Tibial artery (tissue), 4 donors: ENCODE measurements around the gene ARX.

ENCODE experiments used
- DNase-seq, 2 donors: peaks; one replicate each; pipeline ENCODE4 v3.0.0-alpha.2; 2019
- H3K27ac ChIP-seq, 2 donors: fragments of 200-600 bp; sonication (generic) in 1 of 2; 1 replicate in 1 of 2; 2 replicates in 1 of 2; pipeline ENCODE4 v1.5.1; 2018 to 2019; ENCODE audit warnings: mild to moderate bottlenecking in 1 of 2
- H3K27me3 ChIP-seq, 2 donors: fragments of 200-600 bp; sonication (generic) in 1 of 2; one replicate each; pipeline versions ENCODE4 v1.5.1 to v1.6.0; 2016 to 2019
- H3K36me3 ChIP-seq, 3 donors: fragments of 200-600 bp; sonication (generic) in 2 of 3; one replicate each; pipeline ENCODE4 v1.5.1; 2016 to 2019; ENCODE audit warnings: mild to moderate bottlenecking in 2 of 3
- H3K4me1 ChIP-seq, 4 donors: fragments of 200-600 bp; sonication (generic) in 2 of 4; 1 replicate in 3 of 4; 2 replicates in 1 of 4; pipeline ENCODE4 v1.5.1; 2016 to 2019
- H3K4me3 ChIP-seq, 2 donors: fragments of 200-600 bp; sonication (generic) in 1 of 2; 1 replicate in 1 of 2; 2 replicates in 1 of 2; pipeline ENCODE4 v1.5.1; 2018 to 2019; ENCODE audit warnings: mild to moderate bottlenecking in 2 of 2
- H3K9me3 ChIP-seq, 3 donors: fragments of 200-600 bp; sonication (generic) in 1 of 3; one replicate each; pipeline ENCODE4 v1.5.1; 2016 to 2019
- CTCF ChIP-seq, 2 experiments: fragments of 200-600 bp in 1 of 2; fragments of 450-650 bp in 1 of 2; IDR thresholded peaks; one replicate each; pipeline ENCODE4 v1.5.1; 2017 to 2019; ENCODE audit warnings: antibody characterized with exemption in 2 of 2, mild to moderate bottlenecking in 1 of 2, moderate library complexity in 1 of 2
- intact Hi-C: fragments of 100-400 bp; cut with DNase I; formaldehyde crosslinking; loops from one replicate; pipeline ENCODE4 v1.15.0; 2023; ENCODE audit warnings: low total_unique reads

ARX gene

GRCh38 chrX:24956828-24957227 is 58.9 kb downstream of the ARX start:
- no peak for TF ChIP-seq CTCF (IDR thresholded peaks at IDR 0.05)
- intact Hi-C loops: no loop called here
- no peak for DNase-seq
- Histone ChIP-seq H3K9me3 (no peaks in the 10 kb centered on the region), H3K27ac (no peak overlapping the region), H3K4me1 (no peaks in the 10 kb centered on the region), H3K27me3 (no peaks in the 10 kb centered on the region), H3K36me3 (no peaks in the 10 kb centered on the region), H3K4me3 (no peak overlapping the region)

- Histone ChIP-seq H3K27ac (no peak overlapping the region), H3K4me1 (no peaks in the 10 kb centered on the region), H3K4me3 (no peak overlapping the region), H3K36me3 (no peaks in the 10 kb centered on the region), H3K27me3 (no peaks in the 10 kb centered on the region), H3K9me3 (no peaks in the 10 kb centered on the region)
- no peak for DNase-seq
- intact Hi-C loops: no loop called here
- no peak for TF ChIP-seq CTCF (IDR thresholded peaks at IDR 0.05)
Observed at GRCh38 chrX:24955372-24955930, 60.3 kb downstream of the ARX start.

GRCh38 chrX:24954732-24955131 is 61.0 kb downstream of the ARX start:
- no peaks in the 10 kb centered on the region for H3K4me1 ChIP-seq
- no peak overlapping the region for H3K27ac ChIP-seq
- DNase-seq: no peak
- intact Hi-C loops: no loop called here
- H3K4me3 ChIP-seq: no peak overlapping the region
- H3K27me3 ChIP-seq: no peaks in the 10 kb centered on the region
- H3K9me3 ChIP-seq: no peaks in the 10 kb centered on the region
- TF ChIP-seq CTCF (IDR thresholded peaks at IDR 0.05): no peak
- no peaks in the 10 kb centered on the region for H3K36me3 ChIP-seq
